Neural progenitor cell (in vitro differentiated cells): ENCODE results near the gene GOLGA3.

Experiments used
- CTCF ChIP-seq: fragments of 200-600 bp; sonication (generic); IDR thresholded peaks from 2 replicates; pipeline ENCODE4 v1.5.1; 2017; ENCODE audit warnings: antibody characterized with exemption, mild to moderate bottlenecking
- EZH2 ChIP-seq: fragments of 200-600 bp; sonication (generic); IDR thresholded peaks from 2 replicates; pipeline ENCODE4 v1.6.1; 2017; ENCODE audit warnings: antibody characterized with exemption, mild to moderate bottlenecking, moderate library complexity
- EZH2phosphoT487 ChIP-seq: fragments of 200-600 bp; sonication (generic); IDR thresholded peaks from 2 replicates; pipeline ENCODE4 v1.6.1; 2017; ENCODE audit warnings: antibody characterized with exemption

GRCh38 chr12:132831771-132832170, 3.1 kb upstream of the GOLGA3 start:
- TF ChIP-seq CTCF, result no peak
- TF ChIP-seq EZH2phosphoT487, result no peak
- no peak for TF ChIP-seq EZH2
